Trophoblast cell (in vitro differentiated cells and primary cell): ENCODE results near the gene PSMC3IP.

Experiments used
- DNase-seq, 2 donors: peaks; one replicate each; pipeline ENCODE4 v3.0.0-alpha.2; 2016
- H2AFZ ChIP-seq: 2 replicates; pipeline ENCODE4 v1.6.1; 2013; ENCODE audit warnings: low read length, moderate library complexity, mild to moderate bottlenecking; ENCODE audit not compliant: insufficient read depth, poor library complexity
- H2AK5ac ChIP-seq: 2 replicates; pipeline ENCODE4 v1.6.1; 2013; ENCODE audit warnings: mild to moderate bottlenecking, low read length
- H2BK120ac ChIP-seq: 2 replicates; pipeline ENCODE4 v1.6.1; 2013; ENCODE audit warnings: low read length, mild to moderate bottlenecking, moderate library complexity; ENCODE audit not compliant: insufficient read depth, poor library complexity
- H2BK12ac ChIP-seq: 2 replicates; pipeline ENCODE4 v1.6.1; 2013; ENCODE audit warnings: mild to moderate bottlenecking, low read length, moderate library complexity
- H2BK5ac ChIP-seq: 2 replicates; pipeline ENCODE4 v1.6.1; 2013; ENCODE audit warnings: low read length, low read depth, moderate library complexity, mild to moderate bottlenecking; ENCODE audit not compliant: poor library complexity
- H3K14ac ChIP-seq: 2 replicates; pipeline ENCODE4 v1.6.1; 2013; ENCODE audit warnings: mild to moderate bottlenecking, low read length
- H3K18ac ChIP-seq: 2 replicates; pipeline ENCODE4 v1.6.1; 2013; ENCODE audit warnings: mild to moderate bottlenecking, low read length
- H3K23ac ChIP-seq: 2 replicates; pipeline ENCODE4 v1.6.1; 2013; ENCODE audit warnings: low read length
- H3K27ac ChIP-seq: 2 replicates; pipeline ENCODE4 v1.5.1; 2013; ENCODE audit warnings: low read depth, mild to moderate bottlenecking, inconsistent platforms, low read length, moderate library complexity
- H3K27me3 ChIP-seq: 2 replicates; pipeline ENCODE4 v1.6.1; 2013; ENCODE audit warnings: inconsistent platforms, mild to moderate bottlenecking, low read length, moderate library complexity; ENCODE audit not compliant: insufficient read depth
- H3K36me3 ChIP-seq, 2 experiments: 1 replicate in 1 of 2; 2 replicates in 1 of 2; pipeline ENCODE4 v1.6.1; 2013; ENCODE audit warnings: low read length in 2 of 2, mild to moderate bottlenecking in 2 of 2, moderate library complexity in 1 of 2; ENCODE audit not compliant: insufficient read depth in 2 of 2, control insufficient read depth in 1 of 2
- H3K4ac ChIP-seq: 2 replicates; pipeline ENCODE4 v1.6.1; 2013; ENCODE audit warnings: low read depth, mild to moderate bottlenecking, low read length, moderate library complexity
- H3K4me1 ChIP-seq, 2 experiments: 1 replicate in 1 of 2; 2 replicates in 1 of 2; pipeline ENCODE4 v1.6.1; 2013; ENCODE audit warnings: low read length in 2 of 2, mild to moderate bottlenecking in 2 of 2, moderate library complexity in 1 of 2; ENCODE audit not compliant: insufficient read depth in 2 of 2, control insufficient read depth in 1 of 2
- H3K4me2 ChIP-seq: 2 replicates; pipeline ENCODE4 v1.6.1; 2013; ENCODE audit warnings: inconsistent platforms, mild to moderate bottlenecking, low read length, moderate library complexity
- H3K4me3 ChIP-seq: 2 replicates; pipeline ENCODE4 v1.5.1; 2013; ENCODE audit warnings: mild to moderate bottlenecking, low read depth, low read length, inconsistent platforms
- H3K79me1 ChIP-seq: one replicate; pipeline ENCODE4 v1.6.1; 2013; ENCODE audit warnings: low read length
- H3K79me2 ChIP-seq: 2 replicates; pipeline ENCODE4 v1.6.1; 2013; ENCODE audit warnings: low read length, mild to moderate bottlenecking; ENCODE audit not compliant: control insufficient read depth, insufficient read depth, poor library complexity
- H3K9ac ChIP-seq: 2 replicates; pipeline ENCODE4 v1.6.1; 2013; ENCODE audit warnings: mild to moderate bottlenecking, low read length
- H3K9me3 ChIP-seq: 2 replicates; pipeline ENCODE4 v1.6.1; 2013; ENCODE audit warnings: low read depth, mild to moderate bottlenecking, control low read depth, inconsistent platforms, low read length; ENCODE audit not compliant: insufficient read depth
- H4K12ac ChIP-seq: 2 replicates; pipeline ENCODE4 v1.6.1; 2013; ENCODE audit warnings: low read depth, mild to moderate bottlenecking, low read length, moderate library complexity
- H4K8ac ChIP-seq: 2 replicates; pipeline ENCODE4 v1.6.1; 2013; ENCODE audit warnings: low read depth, mild to moderate bottlenecking, low read length, moderate library complexity
- H4K91ac ChIP-seq: one replicate; pipeline ENCODE4 v1.6.1; 2013; ENCODE audit warnings: low read depth, mild to moderate bottlenecking, low read length, moderate library complexity
- WGBS: extraction: QIAGEN DNeasy Blood & Tissue Kit; methylation state at CpG from one replicate; pipeline ENCODE4 v1.1.7; 2013; ENCODE audit warnings: missing lambda C conversion rate; ENCODE audit not compliant: insufficient read length, insufficient coverage; ENCODE audit errors: extremely low coverage; 5-methylcytosine and 5-hydroxymethylcytosine counted together

PSMC3IP gene

DNA sequence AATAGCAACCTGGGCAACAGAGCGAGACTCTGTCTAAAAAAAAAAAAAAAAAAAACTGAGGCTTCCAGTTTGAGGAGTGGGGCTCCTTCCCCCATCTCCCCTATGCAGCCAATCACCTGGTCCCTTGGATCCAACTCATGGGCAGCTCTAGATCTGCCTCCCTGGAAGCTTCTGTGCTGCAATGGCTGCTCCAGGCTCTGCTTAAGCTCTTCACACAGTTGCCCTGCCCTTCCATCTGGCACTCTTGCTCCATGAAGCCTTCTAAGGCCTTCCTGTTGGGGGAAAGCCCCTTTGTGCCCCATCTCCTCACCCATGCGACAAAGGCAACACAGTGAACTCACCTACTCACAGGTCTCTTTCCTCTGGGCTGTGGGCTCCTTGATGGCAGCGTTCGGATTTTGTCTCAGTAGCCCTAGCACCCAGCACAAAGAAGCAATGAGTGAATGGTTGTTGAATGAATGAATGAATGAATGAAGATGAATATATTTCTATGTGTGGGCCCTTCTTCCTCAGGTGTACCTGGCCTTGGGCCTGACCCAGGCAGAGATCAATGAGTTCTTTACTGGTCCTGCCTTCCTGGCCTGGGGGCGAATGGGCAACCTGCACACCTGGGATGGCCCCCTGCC is 39.6 kb downstream of the PSMC3IP start:
- H3K14ac ChIP-seq, result no peak overlapping the region
- no peak overlapping the region for H3K4me3 ChIP-seq
- H2AK5ac ChIP-seq, result no peak overlapping the region
- peaks cover 14 to 21% of the 10 kb centered on the region in 2 experiments for H3K4me1 ChIP-seq
- no peak for DNase-seq
- H3K23ac ChIP-seq, result no peak overlapping the region
- peaks cover 4% of the 10 kb centered on the region for H3K79me2 ChIP-seq
- no peak overlapping the region for H2BK12ac ChIP-seq
- H4K12ac ChIP-seq, result no peak overlapping the region
- H2BK120ac ChIP-seq, result no peak overlapping the region
- no CpG with 5 or more reads among the region's 5 CpGs for WGBS
- H2AFZ ChIP-seq, result no peak overlapping the region
- no peak overlapping the region for H4K91ac ChIP-seq
- H3K4me2 ChIP-seq, result no peak overlapping the region
- H3K27me3 ChIP-seq, result no peaks in the 10 kb centered on the region
- no peak overlapping the region for H3K4ac ChIP-seq
- H3K9me3 ChIP-seq, result no peaks in the 10 kb centered on the region
- no peak overlapping the region for H3K27ac ChIP-seq
- peaks cover 12 to 15% of the 10 kb centered on the region in 2 experiments for H3K36me3 ChIP-seq
- peaks cover 14% of the 10 kb centered on the region for H3K79me1 ChIP-seq
- H4K8ac ChIP-seq, result no peak overlapping the region
- H2BK5ac ChIP-seq, result no peak overlapping the region
- H3K9ac ChIP-seq, result no peak overlapping the region
- peak overlapping the region; percentile 33 for H3K18ac ChIP-seq

DNA sequence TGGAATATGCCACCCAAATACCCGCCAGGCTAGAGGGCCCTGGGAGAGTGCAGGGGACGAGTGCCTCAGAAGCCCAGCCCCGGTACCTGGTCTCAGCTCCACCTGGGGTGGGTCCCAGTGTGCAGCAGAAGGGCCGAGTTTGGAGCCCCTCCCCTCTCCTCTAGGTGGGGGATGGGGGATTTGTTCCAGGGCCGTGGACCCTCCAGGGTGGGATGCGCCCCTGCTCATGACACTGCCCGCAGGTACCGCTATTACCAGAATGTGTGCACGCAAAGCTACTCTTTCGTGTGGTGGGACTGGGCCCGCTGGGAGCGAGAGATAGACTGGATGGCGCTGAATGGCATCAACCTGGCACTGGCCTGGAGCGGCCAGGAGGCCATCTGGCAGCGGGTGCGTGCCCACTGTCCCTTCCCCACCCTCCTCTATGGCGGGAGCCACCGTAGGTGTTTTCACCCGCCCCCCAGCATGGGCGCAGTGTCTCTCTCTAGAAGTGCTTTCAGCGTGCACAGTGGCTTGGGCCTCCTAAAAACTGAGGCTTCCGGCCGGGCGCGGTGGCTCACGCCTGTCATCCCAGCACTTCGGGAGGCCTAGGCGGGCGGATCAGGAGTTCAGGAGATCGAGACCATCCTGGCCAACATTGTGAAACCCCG is 40.2 kb downstream of the PSMC3IP start:
- H3K14ac ChIP-seq, result peak overlapping the region; percentile 96
- WGBS, result no CpG with 5 or more reads among the region's 31 CpGs
- peak overlapping the region; percentile 42 for H2AK5ac ChIP-seq
- H3K9me3 ChIP-seq, result no peaks in the 10 kb centered on the region
- peak overlapping the region; percentile 26 for H2BK120ac ChIP-seq
- H3K79me2 ChIP-seq, result peaks cover 4% of the 10 kb centered on the region
- peak overlapping the region; percentile 84 for H3K4me2 ChIP-seq
- DNase-seq, result no peak
- H3K9ac ChIP-seq, result peak overlapping the region; percentile 38
- no peaks in the 10 kb centered on the region for H3K27me3 ChIP-seq
- no peak overlapping the region for H3K27ac ChIP-seq
- peaks cover 8 to 10% of the 10 kb centered on the region in 2 experiments for H3K36me3 ChIP-seq
- H3K4me3 ChIP-seq, result peak overlapping the region; percentile 78
- no peak overlapping the region for H2AFZ ChIP-seq
- H3K79me1 ChIP-seq, result peaks cover 14% of the 10 kb centered on the region
- peak overlapping the region; percentile 91 for H4K8ac ChIP-seq
- peak overlapping the region; percentile 95 for H4K91ac ChIP-seq
- H3K4ac ChIP-seq, result peak overlapping the region; percentile 51
- H3K23ac ChIP-seq, result no peak overlapping the region
- H2BK5ac ChIP-seq, result peak overlapping the region; percentile 8
- H3K18ac ChIP-seq, result peak overlapping the region; percentile 96
- peaks cover 14 to 21% of the 10 kb centered on the region in 2 experiments for H3K4me1 ChIP-seq
- peak overlapping the region; percentile 21 for H2BK12ac ChIP-seq
- H4K12ac ChIP-seq, result no peak overlapping the region

DNA sequence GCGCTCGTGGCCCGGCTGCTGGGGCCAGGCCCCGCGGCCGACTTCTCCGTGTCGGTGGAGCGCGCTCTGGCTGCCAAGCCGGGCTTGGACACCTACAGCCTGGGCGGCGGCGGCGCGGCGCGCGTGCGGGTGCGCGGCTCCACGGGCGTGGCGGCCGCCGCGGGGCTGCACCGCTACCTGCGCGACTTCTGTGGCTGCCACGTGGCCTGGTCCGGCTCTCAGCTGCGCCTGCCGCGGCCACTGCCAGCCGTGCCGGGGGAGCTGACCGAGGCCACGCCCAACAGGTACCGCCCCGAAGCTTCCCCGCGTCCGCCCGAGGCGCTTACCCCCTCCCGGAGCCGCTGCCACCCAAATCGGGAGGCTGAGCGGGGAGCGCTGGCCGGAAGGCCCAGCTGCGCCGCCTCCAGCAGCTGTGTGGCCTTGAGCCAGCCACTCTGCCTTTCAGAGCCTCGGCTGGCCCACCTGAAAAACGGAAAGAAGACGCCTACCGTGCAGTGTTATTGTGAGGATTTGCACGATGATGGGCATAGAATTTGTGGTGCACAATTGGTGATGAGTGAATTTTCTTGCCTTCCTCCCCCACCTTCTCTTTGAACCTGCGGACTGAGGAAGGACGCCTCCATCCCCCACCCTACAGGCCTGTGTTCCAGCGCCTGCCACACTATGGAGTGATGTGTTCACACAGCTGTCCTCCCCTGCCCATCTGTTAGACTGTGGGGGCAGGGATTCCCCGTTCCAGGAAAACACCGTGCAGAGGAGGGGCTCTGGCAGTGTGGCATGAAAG is 41.0 kb downstream of the PSMC3IP start:
- H3K4me1 ChIP-seq, result peaks cover 12 to 19% of the 10 kb centered on the region in 2 experiments
- peak overlapping the region; percentile 91 for H4K8ac ChIP-seq
- peak overlapping the region; percentile 42 for H2AK5ac ChIP-seq
- H3K4me2 ChIP-seq, result peak overlapping the region; percentile 84
- peak overlapping the region; percentile 96 for H3K18ac ChIP-seq
- peak overlapping the region; percentile 21 for H2BK12ac ChIP-seq
- no peaks in the 10 kb centered on the region for H3K9me3 ChIP-seq
- H2BK120ac ChIP-seq, result peak overlapping the region; percentile 26
- H4K91ac ChIP-seq, result peak overlapping the region; percentile 95
- no peak overlapping the region for H3K23ac ChIP-seq
- peak overlapping the region; percentile 81 for H2BK5ac ChIP-seq
- H3K4ac ChIP-seq, result peak overlapping the region; percentile 51
- peak overlapping the region; percentile 75 for H4K12ac ChIP-seq
- no CpG with 5 or more reads among the region's 65 CpGs for WGBS
- peaks cover 4% of the 10 kb centered on the region for H3K79me2 ChIP-seq
- H3K9ac ChIP-seq, result peak overlapping the region; percentile 60
- H3K4me3 ChIP-seq, result peak overlapping the region; percentile 78
- peak overlapping the region; percentile 96 for H3K14ac ChIP-seq
- H3K79me1 ChIP-seq, result peaks cover 17% of the 10 kb centered on the region
- peaks cover 8 to 10% of the 10 kb centered on the region in 2 experiments for H3K36me3 ChIP-seq
- H3K27me3 ChIP-seq, result no peaks in the 10 kb centered on the region
- H3K27ac ChIP-seq, result peak overlapping the region; percentile 79
- H2AFZ ChIP-seq, result peak overlapping the region; percentile 33
- DNase-seq, result peak; percentile 71 to 77

DNA sequence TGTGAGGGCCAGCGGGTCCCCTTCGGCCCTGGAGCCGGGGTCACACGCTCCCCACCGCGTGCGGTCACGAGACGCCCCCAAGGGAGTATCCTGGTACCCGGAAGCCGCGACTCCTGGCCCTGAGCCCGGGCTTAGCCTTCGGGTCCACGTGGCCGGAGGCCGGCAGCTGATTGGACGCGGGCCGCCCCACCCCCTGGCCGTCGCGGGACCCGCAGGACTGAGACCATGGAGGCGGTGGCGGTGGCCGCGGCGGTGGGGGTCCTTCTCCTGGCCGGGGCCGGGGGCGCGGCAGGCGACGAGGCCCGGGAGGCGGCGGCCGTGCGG is 41.5 kb downstream of the PSMC3IP start, which contains the start of gene NAGLU:
Gene NAGLU, plus strand, starts transcription at position 194 of the 324 bp plus-strand sequence. Its CDS starts 32 bp downstream, at position 226.
- Histone ChIP-seq H3K23ac (no peak within 1 kb of the TSS), H2AK5ac (peak within 1 kb of the TSS; percentile 42), H3K4ac (peak within 1 kb of the TSS; percentile 51)

More for the DNA sequence above, 41.5 kb downstream of the PSMC3IP start, which contains the start of gene NAGLU:
- Histone ChIP-seq H2BK120ac (peak within 1 kb of the TSS; percentile 26), H3K18ac (peak within 1 kb of the TSS; percentile 96), H3K4me1 (peaks cover 8 to 16% of the 10 kb centered on the region in 2 experiments), H3K27ac (peak within 1 kb of the TSS; percentile 79), H2BK12ac (peak within 1 kb of the TSS; percentile 21), H3K4me3 (peak within 1 kb of the TSS; percentile 78), H4K12ac (peak within 1 kb of the TSS; percentile 75), H3K14ac (peak within 1 kb of the TSS; percentile 96), H4K8ac (peak within 1 kb of the TSS; percentile 95), H4K91ac (peak within 1 kb of the TSS; percentile 95), H3K79me2 (peaks cover 4% of the 10 kb centered on the region), H3K4me2 (peak within 1 kb of the TSS; percentile 84), H3K79me1 (peaks cover 16% of the 10 kb centered on the region), H3K27me3 (no peaks in the 10 kb centered on the region), H3K36me3 (peaks cover 8 to 10% of the 10 kb centered on the region in 2 experiments), H2AFZ (peak within 1 kb of the TSS; percentile 66), H3K9ac (peak within 1 kb of the TSS; percentile 60), H3K9me3 (no peaks in the 10 kb centered on the region), H2BK5ac (peak within 1 kb of the TSS; percentile 81)
- peak; percentile 90 to 92 for DNase-seq
- no CpG with 5 or more reads among the region's 40 CpGs for WGBS
